D721Med (cell line): Measurements from ENCODE around the gene CD96.
A peak's percentile ranks its signal among the peaks of the same experiment; 100 is the strongest.

Experiments
- DNase-seq: peaks from one replicate; pipeline ENCODE4 v3.0.0; 2011; ENCODE audit warnings: low spot score; ENCODE audit not compliant: insufficient read length
- FAIRE-seq: peaks from 2 replicates; lab custom pipeline; 2011; peaks lifted over from hg19 to GRCh38; lab: Jason Lieb, UNC
- CTCF ChIP-seq: IDR thresholded peaks from 2 replicates; pipeline ENCODE4 v1.5.1; 2012; ENCODE audit warnings: mild to moderate bottlenecking, control low read depth; ENCODE audit not compliant: insufficient read depth; ENCODE audit errors: missing control alignments

CD96 gene

GRCh38 chr3:111684640-111685039 is 142.6 kb downstream of the CD96 start:
- FAIRE-seq (no peak), DNase-seq (no peak)
- no peak for TF ChIP-seq CTCF

GRCh38 chr3:111688190-111688800 is 146.3 kb downstream of the CD96 start:
- TF ChIP-seq CTCF: no peak
- DNase-seq: no peak
- FAIRE-seq: no peak

- FAIRE-seq: no peak
- DNase-seq: no peak
These were observed 148.2 kb downstream of the CD96 start for GRCh38 chr3:111690242-111690641.

DNA sequence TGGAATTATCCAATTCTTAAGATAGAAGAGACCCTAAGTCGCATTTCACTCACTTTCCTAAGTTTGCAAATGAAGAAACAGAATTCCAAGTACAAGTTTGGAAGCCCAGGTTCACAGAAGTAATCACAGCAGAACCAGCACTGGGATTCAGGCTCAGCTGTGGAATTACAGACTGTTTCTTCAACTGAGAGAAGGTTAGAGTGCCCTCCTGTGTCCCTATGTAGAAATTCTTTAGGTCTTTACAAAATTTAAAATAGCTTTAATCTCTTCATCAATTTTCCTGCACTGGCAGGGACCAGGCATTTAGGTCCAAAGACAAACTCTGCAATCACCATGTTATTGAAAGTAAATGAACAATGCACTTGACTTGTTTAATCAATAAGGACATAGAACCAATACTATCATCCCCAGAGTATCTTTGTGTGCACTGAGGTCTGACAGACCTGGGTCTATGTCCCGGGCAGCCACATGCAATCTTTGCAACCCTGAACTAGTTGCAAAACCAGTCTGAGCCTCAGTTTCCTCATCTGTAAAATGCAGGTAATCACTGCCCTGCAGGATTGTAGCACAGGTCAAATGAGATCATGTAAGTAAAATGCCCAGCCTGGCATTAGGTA is 149.4 kb downstream of the CD96 start:
- peak; percentile 66 for FAIRE-seq
- peak; percentile 50 for TF ChIP-seq CTCF
- DNase-seq: no peak

More at GRCh38 chr3:111690242-111690641, 148.2 kb downstream of the CD96 start:
- no peak for TF ChIP-seq CTCF

GRCh38 chr3:111692593-111693552 is 150.9 kb downstream of the CD96 start:
- TF ChIP-seq CTCF: no peak
- DNase-seq (no peak), FAIRE-seq (peak; percentile 51)

DNA sequence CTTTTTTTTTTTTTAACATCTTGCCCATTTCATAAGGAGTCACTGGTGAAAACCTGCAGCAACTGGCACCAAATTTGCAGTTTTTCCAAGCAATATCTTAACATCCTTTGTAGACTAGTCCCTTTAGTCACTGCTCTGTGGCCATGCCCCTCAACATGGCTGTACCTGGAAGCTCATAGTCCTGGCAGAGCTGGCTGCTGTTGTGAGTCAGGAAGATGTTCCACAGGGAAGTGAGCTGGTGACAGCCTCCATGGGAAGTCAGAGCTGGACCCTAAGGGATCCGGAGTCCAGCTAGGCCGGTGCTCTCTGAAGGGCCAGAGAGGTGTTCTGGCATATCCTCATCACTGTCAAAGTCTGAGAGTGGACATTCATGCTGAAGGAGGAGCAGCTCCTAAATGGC is 152.5 kb downstream of the CD96 start:
- DNase-seq: no peak
- no peak for FAIRE-seq
- no peak for TF ChIP-seq CTCF
